ENCODE data around the gene TTI1.

DNA sequence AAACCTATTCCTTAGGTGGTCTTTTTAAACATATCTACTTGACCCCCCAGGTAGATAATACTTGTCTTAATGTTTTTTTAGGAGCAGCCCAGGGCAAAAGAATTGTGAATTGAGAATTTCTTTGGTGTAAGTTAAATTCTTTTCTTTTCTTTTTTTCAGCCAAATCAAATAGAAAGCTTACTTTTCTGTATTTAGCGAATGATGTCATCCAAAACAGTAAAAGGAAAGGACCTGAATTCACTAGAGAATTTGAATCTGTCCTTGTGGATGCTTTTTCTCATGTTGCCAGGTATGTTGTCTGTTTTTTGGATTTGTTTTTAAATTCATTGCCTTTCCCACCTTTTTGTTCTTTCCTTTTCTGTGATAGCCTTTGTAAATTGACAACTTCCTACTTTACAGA, 7.0 kb upstream of the TTI1 start:
- no peak for TF ChIP-seq CTCF (IDR thresholded peaks at IDR 0.05)
- TF ChIP-seq POLR2AphosphoS5 (IDR thresholded peaks at IDR 0.05; ENCODE audit: low read depth, low read length), result no peak
- TF ChIP-seq, protein P1, sequence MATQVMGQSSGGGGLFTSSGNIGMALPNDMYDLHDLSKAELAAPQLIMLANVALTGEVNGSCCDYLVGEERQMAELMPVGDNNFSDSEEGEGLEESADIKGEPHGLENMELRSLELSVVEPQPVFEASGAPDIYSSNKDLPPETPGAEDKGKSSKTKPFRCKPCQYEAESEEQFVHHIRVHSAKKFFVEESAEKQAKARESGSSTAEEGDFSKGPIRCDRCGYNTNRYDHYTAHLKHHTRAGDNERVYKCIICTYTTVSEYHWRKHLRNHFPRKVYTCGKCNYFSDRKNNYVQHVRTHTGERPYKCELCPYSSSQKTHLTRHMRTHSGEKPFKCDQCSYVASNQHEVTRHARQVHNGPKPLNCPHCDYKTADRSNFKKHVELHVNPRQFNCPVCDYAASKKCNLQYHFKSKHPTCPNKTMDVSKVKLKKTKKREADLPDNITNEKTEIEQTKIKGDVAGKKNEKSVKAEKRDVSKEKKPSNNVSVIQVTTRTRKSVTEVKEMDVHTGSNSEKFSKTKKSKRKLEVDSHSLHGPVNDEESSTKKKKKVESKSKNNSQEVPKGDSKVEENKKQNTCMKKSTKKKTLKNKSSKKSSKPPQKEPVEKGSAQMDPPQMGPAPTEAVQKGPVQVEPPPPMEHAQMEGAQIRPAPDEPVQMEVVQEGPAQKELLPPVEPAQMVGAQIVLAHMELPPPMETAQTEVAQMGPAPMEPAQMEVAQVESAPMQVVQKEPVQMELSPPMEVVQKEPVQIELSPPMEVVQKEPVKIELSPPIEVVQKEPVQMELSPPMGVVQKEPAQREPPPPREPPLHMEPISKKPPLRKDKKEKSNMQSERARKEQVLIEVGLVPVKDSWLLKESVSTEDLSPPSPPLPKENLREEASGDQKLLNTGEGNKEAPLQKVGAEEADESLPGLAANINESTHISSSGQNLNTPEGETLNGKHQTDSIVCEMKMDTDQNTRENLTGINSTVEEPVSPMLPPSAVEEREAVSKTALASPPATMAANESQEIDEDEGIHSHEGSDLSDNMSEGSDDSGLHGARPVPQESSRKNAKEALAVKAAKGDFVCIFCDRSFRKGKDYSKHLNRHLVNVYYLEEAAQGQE (IDR thresholded peaks at IDR 0.05; ENCODE audit: insufficient read depth in 1 of 2, low read depth in 2 of 2, low read length in 1 of 2), result no peak
- no peak for TF ChIP-seq SIN3A (IDR thresholded peaks at IDR 0.05; ENCODE audit: borderline replicate concordance, insufficient read depth, low read depth, low read length)
- no peak for TF ChIP-seq TCF7L2 (IDR thresholded peaks at IDR 0.05; ENCODE audit: low read depth, low read length)

Measured in Panc1 (cell line).